Mesenteric fat pad (tissue), 1 donor: ENCODE data around the gene MEX3B. TPM values are rescaled to one million over a fixed set of nuclear protein-coding genes. Genes with fewer than 3 reads are reported as not detected.

Experiments
- DNase-seq: peaks from one replicate; pipeline ENCODE4 v3.0.0-alpha.2; 2020; ENCODE audit warnings: low spot score
- long read RNA-seq: library from polyadenylated mRNA; unstranded; transcript quantifications from one replicate; pipeline ENCODE4 v2.0.0, GENCODE V29; 2020
- total RNA-seq: library from RNA; stranded (reverse); fragmentation: NEBNext Ultra II Directional; extraction: Animal tissue kit (Norgen Biotek cat#: 25700); gene quantifications from one replicate; pipeline ENCODE4 v1.2.1, GENCODE V29; 2021
- donor health status: DM: yes; HTN: yes; CAD: no.

The MEX3B gene
- total RNA-seq: 1.0 TPM
- long read RNA-seq: 0 reads

- peak; percentile 95 for DNase-seq
Measured at GRCh38 chr15:82045892-82046665, at the start of gene MEX3B. TSS of gene MEX3B (minus strand) at chr15:82046018. CDS start at chr15:82045705, 313 bp downstream.

- DNase-seq: no peak
Measured at GRCh38 chr15:82093774-82094211, 48.0 kb upstream of the MEX3B start.

- DNase-seq: no peak
Measured at GRCh38 chr15:82093325-82093724, 47.5 kb upstream of the MEX3B start.

- no peak for DNase-seq
Measured at GRCh38 chr15:82091636-82092140, 45.9 kb upstream of the MEX3B start.

- no peak for DNase-seq
Measured at GRCh38 chr15:82086243-82086995, 40.6 kb upstream of the MEX3B start.

GRCh38 chr15:82081914-82082762, 36.3 kb upstream of the MEX3B start:
- no peak for DNase-seq

- DNase-seq: no peak
Measured at GRCh38 chr15:82080774-82081173, 35.0 kb upstream of the MEX3B start.

- DNase-seq: no peak
Measured at GRCh38 chr15:82079736-82080135, 33.9 kb upstream of the MEX3B start.

- no peak for DNase-seq
Measured at GRCh38 chr15:82074610-82075009, 28.8 kb upstream of the MEX3B start.

GRCh38 chr15:82072926-82073537, 27.2 kb upstream of the MEX3B start:
- DNase-seq: no peak

- no peak for DNase-seq
Measured at GRCh38 chr15:82066455-82066854, 20.6 kb upstream of the MEX3B start.

GRCh38 chr15:82064824-82065223, 19.0 kb upstream of the MEX3B start:
- no peak for DNase-seq

GRCh38 chr15:82062479-82063454, 16.9 kb upstream of the MEX3B start:
- DNase-seq: no peak

- no peak for DNase-seq
Measured at GRCh38 chr15:82060817-82061216, 15.0 kb upstream of the MEX3B start.

- DNase-seq: no peak
Measured at GRCh38 chr15:82058517-82059204, 12.8 kb upstream of the MEX3B start.

- DNase-seq: no peak
Measured at GRCh38 chr15:82058026-82058425, 12.2 kb upstream of the MEX3B start.

- no peak for DNase-seq
Measured at GRCh38 chr15:82056958-82057823, 11.4 kb upstream of the MEX3B start.

GRCh38 chr15:82052751-82053150, 6.9 kb upstream of the MEX3B start:
- DNase-seq: no peak
